IMR-90 (cell line): ENCODE data around the gene YBX1. TPM values are rescaled to one million over a fixed set of nuclear protein-coding genes. Genes with fewer than 3 reads are reported as not detected.

Experiments used
- ATAC-seq: fragments of 200-7000 bp; cut with Tn5 transposase; 2 replicates; pipeline ENCODE4 v1.9.1; 2020; ENCODE audit warnings: low read depth, mild to moderate bottlenecking, moderate library complexity
- BruUV-seq: library from RNA; stranded (reverse); fragments of 400-500 nt; replicated peaks from 2 replicates; lab custom pipeline; 2021; lab: Mats Ljungman, UMichigan
- CTCF ChIA-PET: fragments of 300-600 bp; formaldehyde crosslinking; extraction: SDS; loops from one replicate; lab custom pipeline; 2021; ENCODE audit warnings: antibody characterized with exemption; lab: Yijun Ruan, JAX
- POLR2A ChIA-PET: fragments of 300-600 bp; sonication (Branson Sonifier 250); formaldehyde crosslinking; loops from one replicate; lab custom pipeline; 2022; ENCODE audit warnings: antibody characterized with exemption; ENCODE audit not compliant: unreplicated experiment; lab: Charles Lee
- DNase-seq: peaks from one replicate; pipeline ENCODE4 v3.0.0; 2013
- H2AFZ ChIP-seq: replicated peaks from 2 replicates; pipeline ENCODE3; 2013; ENCODE audit warnings: low read length, mild to moderate bottlenecking; ENCODE audit not compliant: poor library complexity
- H2AK5ac ChIP-seq: 2 replicates; pipeline ENCODE4 v1.6.1; 2013; ENCODE audit warnings: low read depth, low read length, inconsistent platforms
- H2AK9ac ChIP-seq: replicated peaks from 2 replicates; pipeline ENCODE3; 2013; ENCODE audit warnings: mild to moderate bottlenecking, low read depth, low read length, moderate library complexity; ENCODE audit not compliant: poor library complexity
- H2BK120ac ChIP-seq: 2 replicates; pipeline ENCODE4 v1.6.1; 2013; ENCODE audit warnings: low read depth, low read length, inconsistent platforms
- H2BK15ac ChIP-seq: 3 replicates; pipeline ENCODE4 v1.6.1; 2013; ENCODE audit warnings: low read depth, low read length, inconsistent platforms
- H2BK20ac ChIP-seq: 2 replicates; pipeline ENCODE4 v1.6.1; 2013; ENCODE audit warnings: low read depth, mild to moderate bottlenecking, inconsistent platforms, low read length, moderate library complexity
- H2BK5ac ChIP-seq: 2 replicates; pipeline ENCODE4 v1.6.1; 2013; ENCODE audit warnings: mild to moderate bottlenecking, low read depth, low read length, inconsistent platforms; ENCODE audit not compliant: poor library complexity, severe bottlenecking
- H3K14ac ChIP-seq: replicated peaks from 2 replicates; pipeline ENCODE4 v1.6.1; 2013; ENCODE audit warnings: low read depth, low read length, inconsistent platforms
- H3K18ac ChIP-seq: 2 replicates; pipeline ENCODE4 v1.6.1; 2013; ENCODE audit warnings: low read depth, low read length, control low read depth
- H3K23ac ChIP-seq: 2 replicates; pipeline ENCODE4 v1.6.1; 2013; ENCODE audit warnings: low read depth, low read length, inconsistent platforms
- H3K27ac ChIP-seq: 2 replicates; pipeline ENCODE4 v1.5.1; 2013; ENCODE audit warnings: mild to moderate bottlenecking, control low read depth, low read length; ENCODE audit not compliant: insufficient read depth
- H3K27me3 ChIP-seq: 2 replicates; pipeline ENCODE4 v1.6.1; 2013; ENCODE audit warnings: low read length; ENCODE audit not compliant: control insufficient read depth, insufficient read depth
- H3K36me3 ChIP-seq: 2 replicates; pipeline ENCODE4 v1.6.1; 2013; ENCODE audit warnings: low read length, mixed read lengths; ENCODE audit not compliant: control insufficient read depth, insufficient read depth
- H3K4ac ChIP-seq: 2 replicates; pipeline ENCODE4 v1.6.1; 2013; ENCODE audit warnings: low read depth, low read length, inconsistent platforms
- H3K4me1 ChIP-seq: 2 replicates; pipeline ENCODE4 v1.6.1; 2013; ENCODE audit warnings: low read length, mixed read lengths; ENCODE audit not compliant: control insufficient read depth, insufficient read depth
- H3K4me2 ChIP-seq: 2 replicates; pipeline ENCODE4 v1.6.1; 2013; ENCODE audit warnings: low read depth, mild to moderate bottlenecking, control low read depth, low read length, moderate library complexity
- H3K4me3 ChIP-seq: 2 replicates; pipeline ENCODE4 v1.5.1; 2013; ENCODE audit warnings: low read depth, mild to moderate bottlenecking, control low read depth, low read length, moderate library complexity; ENCODE audit not compliant: insufficient read depth
- H3K56ac ChIP-seq: 2 replicates; pipeline ENCODE4 v1.6.1; 2013; ENCODE audit warnings: low read length, inconsistent platforms; ENCODE audit not compliant: insufficient read depth; ENCODE audit errors: extremely low read depth
- H3K79me1 ChIP-seq, 2 experiments: 2 replicates each; pipeline ENCODE4 v1.6.1; 2013; ENCODE audit warnings: low read length in 2 of 2, inconsistent platforms in 1 of 2, low read depth in 1 of 2
- H3K9ac ChIP-seq: 2 replicates; pipeline ENCODE4 v1.6.1; 2013; ENCODE audit warnings: low read depth, low read length, control low read depth
- H3K9me1 ChIP-seq: 2 replicates; pipeline ENCODE4 v1.6.1; 2013; ENCODE audit warnings: low read length, inconsistent platforms; ENCODE audit not compliant: insufficient read depth
- H3K9me3 ChIP-seq: 2 replicates; pipeline ENCODE4 v1.6.1; 2013; ENCODE audit warnings: low read length; ENCODE audit not compliant: control insufficient read depth, insufficient read depth
- H4K20me1 ChIP-seq: 2 replicates; pipeline ENCODE4 v1.6.1; 2013; ENCODE audit warnings: low read length, inconsistent platforms; ENCODE audit not compliant: insufficient read depth
- H4K5ac ChIP-seq: 2 replicates; pipeline ENCODE4 v1.6.1; 2013; ENCODE audit warnings: mild to moderate bottlenecking, low read depth, low read length, control low read depth
- H4K8ac ChIP-seq, 2 experiments: 2 replicates each; pipeline ENCODE4 v1.6.1; 2013; ENCODE audit warnings: low read depth in 2 of 2, low read length in 2 of 2, control low read depth in 1 of 2, inconsistent platforms in 1 of 2
- H4K91ac ChIP-seq: 2 replicates; pipeline ENCODE4 v1.6.1; 2013; ENCODE audit warnings: low read depth, low read length, inconsistent platforms; ENCODE audit not compliant: insufficient read depth
- BHLHE40 ChIP-seq: fragments of 150-350 bp; IDR thresholded peaks from 2 replicates; pipeline ENCODE4 v1.6.1; 2016; ENCODE audit warnings: mild to moderate bottlenecking, low read depth, low read length
- CEBPB ChIP-seq: IDR thresholded peaks from 2 replicates; pipeline ENCODE4 v1.6.1; 2012; ENCODE audit warnings: low read depth, low read length, improper control_type of control experiment
- CTCF ChIP-seq: conservative IDR thresholded peaks from 2 replicates; pipeline ENCODE4 v1.5.1; 2012; ENCODE audit warnings: mild to moderate bottlenecking, low read depth, low read length, improper control_type of control experiment
- FOS ChIP-seq: fragments of 150-350 bp; IDR thresholded peaks from 2 replicates; pipeline ENCODE4 v1.6.1; 2016; ENCODE audit warnings: low read depth, low read length
- POLR2A ChIP-seq: IDR thresholded peaks from 2 replicates; pipeline ENCODE4 v1.6.1; 2012; ENCODE audit warnings: mild to moderate bottlenecking, low read depth, low read length
- RAD21 ChIP-seq: IDR thresholded peaks from 2 replicates; pipeline ENCODE4 v1.6.1; 2012; ENCODE audit warnings: low read length, improper control_type of control experiment
- RFX5 ChIP-seq: IDR thresholded peaks from 2 replicates; pipeline ENCODE4 v1.8.0; 2012; ENCODE audit warnings: low read depth, mild to moderate bottlenecking, low read length, moderate library complexity
- USF2 ChIP-seq: fragments of 150-350 bp; IDR thresholded peaks from 2 replicates; pipeline ENCODE4 v1.6.1; 2017; ENCODE audit warnings: mild to moderate bottlenecking, antibody characterized with exemption, low read length, low read depth
- WGBS, 2 experiments: methylation state at CpG; one replicate each; pipeline versions ENCODE4 v1.1.5 to v1.1.7; 2013; ENCODE audit warnings: missing lambda C conversion rate in 2 of 2; ENCODE audit not compliant: insufficient read length in 1 of 2; ENCODE audit errors: extremely low coverage in 2 of 2; 5-methylcytosine and 5-hydroxymethylcytosine counted together
- dilution Hi-C: fragments of 300-500 bp; cut with HindIII; formaldehyde crosslinking; loops from one replicate; pipeline ENCODE4 v1.14.3; 2018; ENCODE audit warnings: low sequenced_read_pairs; ENCODE audit not compliant: unreplicated experiment
- in situ Hi-C: fragments of 300-500 bp; cut with MboI; formaldehyde crosslinking; loops from 3 replicates; pipeline ENCODE4 v1.14.3; 2019; ENCODE audit warnings: low sequenced_read_pairs, inconsistent platforms, mixed read lengths
- intact Hi-C: fragments of 100-400 bp; cut with micrococcal nuclease; formaldehyde crosslinking; loops from 2 replicates; pipeline ENCODE4 v1.10.0; 2022
- polyA plus RNA-seq, 3 experiments: library from polyadenylated mRNA; depleted of rRNA; stranded (reverse); fragments of >200 nt; gene quantifications; 2 replicates each; pipeline ENCODE4 v1.2.3, GENCODE V29; 2012; ENCODE audit warnings: low replicate concordance in 1 of 3
- total RNA-seq: library from RNA; depleted of rRNA; stranded (reverse); fragments of >200 nt; gene quantifications from 2 replicates; pipeline ENCODE4 v1.2.3, GENCODE V29; 2012

The YBX1 gene
- total and polyA plus RNA-seq, 2 of the 4 experiments (the other 2 are of a cell fraction): 605 to 843 TPM

- ChIA-PET CTCF (no interaction called here), POLR2A (no interaction called here)
- no peak overlapping the region for H2BK5ac ChIP-seq
- H4K8ac ChIP-seq: no peak overlapping the region
- no peak overlapping the region for H2BK20ac ChIP-seq
- no peak overlapping the region for H2AK5ac ChIP-seq
- intact Hi-C loops: no loop called here
- in situ Hi-C loops: no loop called here
- H4K20me1 ChIP-seq: no peaks in the 10 kb centered on the region
- no peaks in the 10 kb centered on the region for H3K27me3 ChIP-seq
- H3K56ac ChIP-seq: no peak overlapping the region
- H3K9ac ChIP-seq: no peak overlapping the region
- BruUV-seq: no TSS peak
- no peaks in the 10 kb centered on the region; the same call in 1 of the 2 replicates for H3K4me1 ChIP-seq
- no peak overlapping the region for H2BK120ac ChIP-seq
- no peak overlapping the region for H3K23ac ChIP-seq
- no peak overlapping the region for H2AK9ac ChIP-seq
- H3K79me1 ChIP-seq: peaks cover under 1 to 1% of the 10 kb centered on the region in 2 experiments; a peak in 2 of 4 replicates
- dilution Hi-C loops: no loop called here
- H3K27ac ChIP-seq: no peak overlapping the region
- H3K4me2 ChIP-seq: no peak overlapping the region
- no peak for DNase-seq
- no peak overlapping the region for H2AFZ ChIP-seq
- ATAC-seq: no peak
- no peaks in the 10 kb centered on the region for H3K9me3 ChIP-seq
- H4K5ac ChIP-seq: no peak overlapping the region
- no peak overlapping the region for H4K91ac ChIP-seq
- no peak overlapping the region for H3K4me3 ChIP-seq
- no peaks in the 10 kb centered on the region for H3K9me1 ChIP-seq
- 100% methylated on average over 1 of the region's 3 CpGs; no CpG with 5 or more reads in 1 of the 2 experiments for WGBS, 2 experiments
- no peak overlapping the region for H2BK15ac ChIP-seq
- no peak overlapping the region for H3K4ac ChIP-seq
- H3K18ac ChIP-seq: no peak overlapping the region
- TF ChIP-seq USF2: no peak
- no peak for TF ChIP-seq CTCF
- no peak for TF ChIP-seq RFX5
- no peak for TF ChIP-seq FOS
- TF ChIP-seq CEBPB: no peak
- no peak for TF ChIP-seq POLR2A
- no peak for TF ChIP-seq BHLHE40
- TF ChIP-seq RAD21: no peak
- H3K14ac ChIP-seq: no peak overlapping the region
- H3K36me3 ChIP-seq: peaks cover 5% of the 10 kb centered on the region; the same call in 1 of the 2 replicates
Observed at GRCh38 chr1:42675467-42675866, 6.8 kb upstream of the YBX1 start.
